HG03045 (cell line): Measurements from ENCODE around the gene HSPA4.
"Not testable (repeated sequence)": the region's sequence is repeated elsewhere in the genome, so short reads cannot be mapped to it uniquely, and the experiment has no call there.

Experiments
- ATAC-seq: cut with Tn5 transposase; IDR thresholded peaks from one replicate; pipeline ENCODE4 v1.9.1; 2021; ENCODE audit warnings: mild to moderate bottlenecking, moderate library complexity; ENCODE audit not compliant: unreplicated experiment

Gene HSPA4

DNA sequence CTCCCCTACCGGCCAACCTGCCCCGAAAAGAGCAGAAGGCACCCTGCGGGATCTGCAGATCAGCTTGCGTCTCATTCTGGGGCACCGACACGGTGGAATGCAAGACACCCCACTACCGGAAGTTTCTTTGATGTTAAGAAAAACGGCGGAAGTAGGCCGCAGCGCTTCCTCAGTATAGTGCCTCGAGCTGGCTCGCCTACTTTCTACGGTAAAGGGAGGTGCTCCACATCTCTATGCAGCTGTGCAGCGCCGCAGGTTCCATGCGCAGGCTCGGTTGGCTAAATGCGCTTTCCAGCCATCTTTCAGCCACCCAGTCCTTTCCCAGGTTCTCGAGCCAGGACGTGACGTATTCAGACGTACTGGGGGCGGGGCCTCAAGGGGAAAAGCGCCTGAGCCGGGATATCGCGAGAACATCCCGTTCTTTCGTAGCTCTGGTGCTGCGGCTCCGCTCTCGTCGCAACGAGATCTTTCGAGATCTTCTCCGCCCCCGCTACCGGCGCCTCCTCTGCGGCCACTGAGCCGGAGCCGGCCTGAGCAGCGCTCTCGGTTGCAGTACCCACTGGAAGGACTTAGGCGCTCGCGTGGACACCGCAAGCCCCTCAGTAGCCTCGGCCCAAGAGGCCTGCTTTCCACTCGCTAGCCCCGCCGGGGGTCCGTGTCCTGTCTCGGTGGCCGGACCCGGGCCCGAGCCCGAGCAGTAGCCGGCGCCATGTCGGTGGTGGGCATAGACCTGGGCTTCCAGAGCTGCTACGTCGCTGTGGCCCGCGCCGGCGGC is at the start of gene HSPA4:
HSPA4 (plus strand) TSS at position 472 of the 775 bp plus-strand sequence; CDS start at position 710, 238 bp downstream.
- ATAC-seq = peak; percentile 85

GRCh38 chr5:133006653-133007052 is 45.2 kb upstream of the HSPA4 start:
- no peak for ATAC-seq

DNA sequence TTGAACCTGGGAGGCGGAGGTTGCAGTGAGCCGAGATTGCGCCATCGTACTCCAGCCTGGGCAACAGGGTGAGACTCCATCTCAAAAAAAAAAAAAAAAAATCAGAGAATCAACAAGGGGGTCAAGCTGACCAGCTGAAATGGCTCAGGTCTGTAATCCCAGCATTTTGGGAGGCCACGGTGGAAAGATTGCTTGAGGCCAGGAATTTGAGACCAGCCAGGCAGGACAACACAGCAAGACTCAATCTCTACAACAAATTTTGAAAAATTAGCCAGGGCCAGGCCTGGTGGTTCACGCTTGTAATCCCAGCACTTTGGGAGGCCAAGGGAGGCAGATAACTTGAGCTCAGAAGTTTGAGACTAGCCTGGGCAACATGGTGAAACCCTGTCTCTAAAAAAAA is 43.4 kb upstream of the HSPA4 start:
- ATAC-seq = not testable (repeated sequence)

GRCh38 chr5:133015466-133015865 is 36.3 kb upstream of the HSPA4 start:
- ATAC-seq = no peak

DNA sequence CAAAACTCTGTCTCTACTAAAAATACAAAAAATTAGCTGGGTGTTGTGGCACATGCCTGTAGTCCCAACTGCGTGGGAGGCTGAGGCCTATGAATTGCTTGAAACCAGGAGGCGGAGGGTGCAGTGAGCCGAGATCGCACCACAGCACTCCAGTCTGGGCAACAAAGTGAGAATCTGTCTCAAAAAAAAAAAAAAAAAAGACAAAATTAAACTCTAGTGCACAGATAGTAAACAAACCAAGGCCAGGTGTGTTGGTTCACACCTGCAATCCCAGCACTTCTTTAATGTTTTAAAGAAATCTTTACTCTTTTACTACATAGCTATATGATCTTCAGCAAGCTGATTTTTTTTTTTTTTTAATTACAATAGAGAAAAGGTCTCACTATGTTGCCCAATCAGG is 33.8 kb upstream of the HSPA4 start:
- ATAC-seq = no peak

- not testable (repeated sequence) for ATAC-seq
Measured at GRCh38 chr5:133019471-133019870, 32.3 kb upstream of the HSPA4 start.

- ATAC-seq = peak; percentile 92
Measured at GRCh38 chr5:133025804-133026663, 25.8 kb upstream of the HSPA4 start, which contains the start of gene ZCCHC10. TSS of gene ZCCHC10 (minus strand) at chr5:133026549. CDS start at chr5:133026537, 12 bp downstream.

DNA sequence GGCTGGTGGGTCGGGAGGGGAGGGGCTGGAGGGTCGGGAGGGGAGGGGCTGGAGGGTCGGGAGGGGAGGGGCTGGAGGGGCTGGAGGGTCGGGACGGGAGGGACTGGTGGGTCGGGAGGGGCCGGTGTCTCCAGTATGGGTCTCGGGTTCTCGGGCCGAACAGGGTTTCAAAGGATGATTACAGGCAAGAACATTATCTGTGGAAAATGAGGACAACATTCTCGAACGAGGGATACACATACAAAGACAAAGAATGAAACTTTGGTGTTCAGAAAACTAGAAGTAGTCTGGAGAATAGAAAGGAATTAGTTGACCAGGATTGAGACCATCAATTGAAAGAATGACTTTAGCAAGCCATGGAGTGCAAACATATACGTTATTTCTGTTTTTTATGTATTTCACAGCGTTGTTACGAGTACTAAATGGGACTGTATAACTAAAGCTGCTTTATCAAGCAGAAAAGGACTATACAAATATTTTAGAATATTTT is 25.1 kb upstream of the HSPA4 start:
- ATAC-seq = no peak

DNA sequence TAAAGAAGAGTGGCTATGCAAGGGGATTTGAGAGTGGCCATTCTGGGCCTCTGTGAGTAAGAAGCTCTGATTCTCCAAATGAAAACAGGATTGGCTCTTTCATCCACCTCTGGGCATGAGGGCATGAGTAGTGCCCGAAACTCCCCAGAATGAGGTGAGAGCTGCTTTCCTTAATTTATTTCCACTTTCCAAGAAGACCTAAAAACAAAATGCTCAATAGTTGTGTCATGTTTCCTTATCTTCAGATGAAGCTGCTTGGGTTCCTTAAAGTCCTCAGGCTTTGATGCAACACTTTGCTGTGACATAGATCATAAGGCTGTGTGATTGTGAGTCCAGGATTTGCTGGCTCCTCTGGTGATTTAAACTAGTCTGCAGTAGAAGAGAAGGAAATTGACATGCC is 22.4 kb upstream of the HSPA4 start:
- ATAC-seq = no peak

DNA sequence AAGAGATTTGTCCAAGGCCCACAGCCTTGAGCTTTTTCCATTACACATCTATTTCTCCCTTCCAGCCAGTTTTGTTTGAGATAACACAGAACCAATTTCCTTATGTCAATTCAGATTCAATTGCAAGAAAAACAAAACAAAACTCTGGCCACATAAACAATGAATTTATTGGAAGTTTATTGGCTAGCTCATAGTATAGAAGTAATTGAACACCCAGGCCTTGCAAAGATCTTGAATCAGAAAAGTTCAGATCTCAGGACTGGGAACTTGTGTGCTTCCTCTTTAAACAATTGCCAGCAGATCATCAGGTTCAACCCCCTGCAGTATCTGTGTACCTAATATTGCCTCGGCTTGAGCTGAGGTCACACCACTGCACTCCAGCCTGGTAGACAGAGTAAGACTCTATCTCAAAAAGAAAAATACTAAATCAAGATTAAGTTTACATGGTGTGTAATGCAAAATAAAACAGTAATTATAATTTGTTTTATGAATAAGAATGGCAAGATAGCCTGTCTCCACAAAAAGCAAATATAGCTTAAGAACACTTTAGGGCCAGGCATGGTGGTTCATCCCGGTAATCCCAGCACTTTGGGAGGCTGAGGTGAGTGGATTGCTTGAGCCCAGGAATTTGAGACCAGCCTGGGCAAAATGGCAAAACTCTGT is 21.3 kb upstream of the HSPA4 start:
- ATAC-seq = no peak

GRCh38 chr5:133032852-133033742 is 18.7 kb upstream of the HSPA4 start:
- ATAC-seq = no peak

DNA sequence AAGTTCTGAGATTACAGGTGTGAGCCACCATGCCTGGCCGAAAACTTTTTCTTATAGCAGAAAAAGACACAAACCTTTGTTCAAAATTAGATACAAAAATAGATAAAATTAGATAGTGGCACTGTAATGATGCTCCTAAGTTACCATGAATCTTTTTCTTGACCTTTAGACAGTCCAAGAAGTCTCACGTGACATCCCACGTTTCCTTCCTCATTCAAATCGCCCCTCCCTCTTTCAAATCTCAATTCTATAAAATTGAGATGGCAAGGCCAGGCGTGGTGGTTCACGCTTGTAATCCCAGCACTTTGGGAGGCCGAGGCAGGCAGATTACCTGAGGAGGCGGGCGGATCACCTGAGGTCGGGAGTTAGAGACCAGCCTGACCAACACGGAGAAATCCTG is 17.7 kb upstream of the HSPA4 start:
- no peak for ATAC-seq

- no peak for ATAC-seq
Measured at GRCh38 chr5:133035224-133035623, 16.6 kb upstream of the HSPA4 start.

- not testable (repeated sequence) for ATAC-seq
Measured at GRCh38 chr5:133036677-133037076, 15.1 kb upstream of the HSPA4 start.

DNA sequence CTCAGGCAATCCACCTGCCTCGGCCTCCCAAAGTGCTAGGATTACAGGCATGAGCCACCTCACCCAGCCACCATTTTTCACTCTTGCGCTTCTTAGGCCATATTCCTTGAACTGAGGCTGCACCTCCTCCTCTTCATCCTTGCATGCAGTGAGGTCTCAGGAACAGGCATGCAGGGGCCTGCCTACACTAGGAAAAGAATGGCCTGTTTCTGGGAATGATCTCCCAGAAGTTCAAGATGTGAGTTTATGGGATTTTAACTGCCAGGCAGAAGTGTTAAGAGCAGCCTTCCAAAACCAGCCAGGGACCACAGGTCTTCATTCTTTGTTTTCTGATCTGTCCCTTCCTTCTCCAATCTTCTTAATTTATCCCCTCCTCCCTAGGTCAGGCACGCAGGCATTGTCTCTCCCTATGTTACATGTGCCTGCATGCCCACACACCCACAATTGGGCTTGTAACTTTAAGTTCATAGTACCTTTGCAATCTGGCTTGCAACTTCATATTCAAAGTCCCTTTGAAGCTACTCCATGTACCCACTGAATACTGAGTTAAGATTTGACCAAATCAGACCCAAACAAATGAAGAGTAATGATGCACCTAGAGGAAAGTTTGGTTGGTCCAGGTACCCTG is 10.5 kb upstream of the HSPA4 start:
- no peak for ATAC-seq

- no peak for ATAC-seq
Measured at GRCh38 chr5:133041910-133042309, 9.9 kb upstream of the HSPA4 start.

- not testable (repeated sequence) for ATAC-seq
Measured at GRCh38 chr5:133046560-133046959, 5.3 kb upstream of the HSPA4 start.

DNA sequence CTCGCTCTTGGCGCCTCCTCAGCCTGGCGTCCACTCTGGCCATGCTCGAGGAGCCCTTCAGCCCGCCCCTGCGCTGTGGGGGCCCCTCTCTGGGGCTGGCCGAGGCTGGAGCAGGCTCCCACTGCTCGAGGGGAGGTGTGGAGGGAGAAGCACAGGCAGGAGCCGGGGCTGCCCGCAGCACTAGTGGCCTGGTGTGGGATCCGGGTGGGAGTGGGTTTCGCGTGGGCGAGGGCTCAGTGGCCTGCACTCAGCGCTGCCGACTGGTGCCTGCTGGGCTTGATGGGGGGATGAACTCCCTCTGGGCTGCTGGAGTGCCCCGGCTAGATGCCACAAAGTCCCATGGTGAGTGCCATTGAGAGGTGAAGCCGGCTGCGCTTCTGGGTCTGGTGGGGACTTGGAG is 4.4 kb upstream of the HSPA4 start:
- ATAC-seq = no peak

DNA sequence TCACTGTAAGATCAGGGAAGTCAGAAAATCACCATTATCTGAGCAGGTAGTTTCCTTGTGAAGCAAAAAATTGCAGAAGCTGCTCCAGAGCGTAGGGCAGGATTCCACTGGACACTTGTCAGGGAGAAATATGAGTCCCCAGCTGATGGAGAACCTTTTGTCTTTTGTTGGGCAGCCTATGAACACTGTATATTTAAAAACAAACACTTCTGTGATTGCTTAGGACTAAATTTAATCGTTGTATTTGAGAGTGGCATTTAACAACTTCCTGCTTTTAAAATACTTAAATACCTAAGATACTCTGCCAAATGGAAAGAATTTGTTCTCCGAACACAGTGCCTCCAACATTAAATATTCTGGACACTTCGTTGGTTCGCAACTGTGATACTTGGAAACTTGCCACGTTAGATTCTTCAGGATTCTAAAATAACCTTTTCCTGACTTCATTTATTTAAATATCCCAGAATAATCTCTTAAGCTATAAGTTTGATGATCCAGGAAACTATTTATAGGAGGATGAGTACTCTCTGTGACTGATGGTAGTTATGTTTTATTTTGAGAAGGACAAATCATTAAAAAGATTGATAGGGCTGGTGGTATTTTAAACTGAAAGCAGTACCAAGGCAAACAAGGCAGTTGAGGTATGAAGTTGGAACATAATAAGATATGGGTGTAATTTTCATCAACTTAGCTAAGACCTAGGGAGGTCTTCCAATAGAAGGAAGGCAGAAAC is 2.7 kb upstream of the HSPA4 start:
- ATAC-seq = no peak
